Fibroblast of lung (primary cell): ENCODE data around the gene BEND3. TPM values are rescaled to one million over a fixed set of nuclear protein-coding genes. Genes with fewer than 3 reads are reported as not detected.
A peak's percentile ranks its signal among the peaks of the same experiment; 100 is the strongest.

ENCODE experiments used
- DNase-seq, 2 donors: peaks; one replicate each; pipeline versions ENCODE4 v3.0.0 to v3.0.0-alpha.2; 2010; ENCODE audit warnings: low read depth in 2 of 2
- H2AFZ ChIP-seq: 2 replicates; pipeline ENCODE4 v1.5.1; 2012; ENCODE audit warnings: low read length, control low read depth, inconsistent platforms
- H3K27ac ChIP-seq: 2 replicates; pipeline ENCODE4 v1.5.1; 2011; ENCODE audit warnings: low read length, control low read depth; ENCODE audit not compliant: insufficient read depth
- H3K27me3 ChIP-seq: 2 replicates; pipeline ENCODE4 v1.5.1; 2011; ENCODE audit warnings: mild to moderate bottlenecking, low read length; ENCODE audit not compliant: control insufficient read depth, insufficient read depth
- H3K36me3 ChIP-seq: 2 replicates; pipeline ENCODE4 v1.5.1; 2011; ENCODE audit warnings: low read length; ENCODE audit not compliant: control insufficient read depth, insufficient read depth
- H3K4me1 ChIP-seq: 2 replicates; pipeline ENCODE4 v1.5.1; 2011; ENCODE audit warnings: low read length; ENCODE audit not compliant: control insufficient read depth, insufficient read depth; ENCODE audit errors: extremely low read depth
- H3K4me2 ChIP-seq: 2 replicates; pipeline ENCODE4 v1.5.1; 2011; ENCODE audit warnings: low read length, control low read depth; ENCODE audit not compliant: insufficient read depth; ENCODE audit errors: extremely low read depth
- H3K4me3 ChIP-seq, 4 experiments: fragments of 200-600 bp in 1 of 4; sonication (generic) in 1 of 4; replicated peaks in 1 of 4; 2 replicates each; pipeline ENCODE4 v1.5.1; 2011 to 2016; ENCODE audit warnings: low read length in 4 of 4, low read depth in 3 of 4, mild to moderate bottlenecking in 3 of 4, control low read depth in 2 of 4, inconsistent platforms in 1 of 4, mixed read lengths in 1 of 4; ENCODE audit not compliant: insufficient read depth in 1 of 4; ENCODE audit errors: control extremely low read depth in 1 of 4
- H3K79me2 ChIP-seq: 2 replicates; pipeline ENCODE4 v1.5.1; 2012; ENCODE audit warnings: mild to moderate bottlenecking, low read length, inconsistent platforms; ENCODE audit not compliant: control insufficient read depth, insufficient read depth
- H3K9ac ChIP-seq: 2 replicates; pipeline ENCODE4 v1.5.1; 2011; ENCODE audit warnings: mild to moderate bottlenecking, low read length, control low read depth; ENCODE audit not compliant: insufficient read depth
- H3K9me3 ChIP-seq: 2 replicates; pipeline ENCODE4 v1.5.1; 2012; ENCODE audit warnings: low read depth, low read length; ENCODE audit not compliant: control insufficient read depth, insufficient read depth
- H4K20me1 ChIP-seq: 2 replicates; pipeline ENCODE4 v1.5.1; 2011; ENCODE audit warnings: low read length; ENCODE audit not compliant: control insufficient read depth, insufficient read depth; ENCODE audit errors: extremely low read depth
- EZH2 ChIP-seq: IDR thresholded peaks from 2 replicates; pipeline ENCODE4 v1.5.1; 2012; ENCODE audit warnings: low read length, control low read depth, mild to moderate bottlenecking; ENCODE audit errors: missing control alignments
- polyA plus RNA-seq, 2 donors: library from polyadenylated mRNA; depleted of rRNA in 1 of 2; stranded (reverse) in 1 of 2; unstranded in 1 of 2; fragments of >200 nt; gene quantifications; 2 replicates each; pipeline ENCODE4 v1.2.1, GENCODE V29; 2011 to 2012; ENCODE audit warnings: missing spikeins in 1 of 2
- total RNA-seq: library from RNA; depleted of rRNA; stranded (reverse); fragments of >200 nt; gene quantifications from 2 replicates; pipeline ENCODE4 v1.2.1, GENCODE V29; 2014
- TF ChIP-seq, protein P1 (sequence below), 2 donors: IDR thresholded peaks in 1 of 2; conservative IDR thresholded peaks in 1 of 2; 1 replicate in 1 of 2; 2 replicates in 1 of 2; pipeline ENCODE4 v1.5.1; 2011 to 2012; ENCODE audit warnings: low read length in 2 of 2, control low read depth in 1 of 2, inconsistent platforms in 1 of 2, low read depth in 1 of 2, mild to moderate bottlenecking in 1 of 2

The BEND3 gene
- total and polyA plus RNA-seq, 2 donors (not counting 1 experiment from before 2014, with no cell fraction given), result 0.83 to 1.7 TPM

DNA sequence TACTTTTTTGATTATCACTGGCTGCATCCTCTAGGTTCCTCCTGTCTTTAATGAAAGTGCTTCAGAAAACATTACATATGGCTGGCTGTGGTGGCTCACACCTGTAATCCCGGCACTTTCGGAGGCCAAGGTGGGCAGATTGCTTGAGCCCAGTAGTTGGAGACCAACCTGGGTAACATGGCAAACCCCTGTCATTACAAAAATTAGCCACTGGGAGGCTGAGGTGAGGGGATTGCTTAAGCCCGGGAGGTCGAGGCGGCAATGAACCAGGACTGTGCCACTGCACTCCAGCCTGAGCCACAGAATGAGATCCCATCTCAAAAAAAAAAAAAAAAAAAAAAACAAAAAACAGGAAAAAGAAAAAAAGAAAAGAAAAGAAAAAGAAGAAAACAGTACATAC lies 35.3 kb downstream of the BEND3 start:
- Histone ChIP-seq H3K27ac (no peak overlapping the region), H2AFZ (no peak overlapping the region), H3K4me2 (no peak overlapping the region), H3K9ac (no peak overlapping the region), H3K27me3 (no peaks in the 10 kb centered on the region), H3K4me3 (no peak overlapping the region), H3K9me3 (no peaks in the 10 kb centered on the region), H3K79me2 (no peaks in the 10 kb centered on the region), H4K20me1 (no peaks in the 10 kb centered on the region), H3K36me3 (no peaks in the 10 kb centered on the region), H3K4me1 (no peaks in the 10 kb centered on the region)
- TF ChIP-seq, protein P1, sequence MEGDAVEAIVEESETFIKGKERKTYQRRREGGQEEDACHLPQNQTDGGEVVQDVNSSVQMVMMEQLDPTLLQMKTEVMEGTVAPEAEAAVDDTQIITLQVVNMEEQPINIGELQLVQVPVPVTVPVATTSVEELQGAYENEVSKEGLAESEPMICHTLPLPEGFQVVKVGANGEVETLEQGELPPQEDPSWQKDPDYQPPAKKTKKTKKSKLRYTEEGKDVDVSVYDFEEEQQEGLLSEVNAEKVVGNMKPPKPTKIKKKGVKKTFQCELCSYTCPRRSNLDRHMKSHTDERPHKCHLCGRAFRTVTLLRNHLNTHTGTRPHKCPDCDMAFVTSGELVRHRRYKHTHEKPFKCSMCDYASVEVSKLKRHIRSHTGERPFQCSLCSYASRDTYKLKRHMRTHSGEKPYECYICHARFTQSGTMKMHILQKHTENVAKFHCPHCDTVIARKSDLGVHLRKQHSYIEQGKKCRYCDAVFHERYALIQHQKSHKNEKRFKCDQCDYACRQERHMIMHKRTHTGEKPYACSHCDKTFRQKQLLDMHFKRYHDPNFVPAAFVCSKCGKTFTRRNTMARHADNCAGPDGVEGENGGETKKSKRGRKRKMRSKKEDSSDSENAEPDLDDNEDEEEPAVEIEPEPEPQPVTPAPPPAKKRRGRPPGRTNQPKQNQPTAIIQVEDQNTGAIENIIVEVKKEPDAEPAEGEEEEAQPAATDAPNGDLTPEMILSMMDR (conservative IDR thresholded peaks at IDR 0.05 in 1 of 2, IDR thresholded peaks at IDR 0.05 in 1 of 2; ENCODE audit: low read depth in 1 of 2, low read length in 2 of 2), result peak in 1 of 2 donors; percentile 32
- TF ChIP-seq EZH2, result no peak
- no peak for DNase-seq

DNA sequence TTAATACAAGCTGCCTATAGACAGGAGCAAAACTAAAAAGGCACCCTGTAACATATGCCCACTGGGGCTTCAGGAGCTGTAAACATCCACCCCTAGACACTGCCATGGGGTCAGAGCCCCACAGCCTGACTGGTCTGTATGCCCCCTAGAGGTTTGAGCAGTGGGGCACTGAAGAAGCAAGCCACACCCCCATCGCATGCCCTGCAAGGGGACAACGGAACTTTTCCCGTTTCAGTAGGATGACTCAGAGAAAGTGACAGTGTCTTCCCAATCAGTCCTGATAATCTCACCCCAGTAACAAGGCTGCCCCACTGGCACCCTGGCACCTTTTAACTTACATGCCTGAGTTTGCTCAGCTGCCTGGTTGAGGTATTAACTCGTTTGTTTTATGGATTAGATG lies 35.9 kb downstream of the BEND3 start:
- Histone ChIP-seq H3K27me3 (no peaks in the 10 kb centered on the region), H3K4me1 (no peaks in the 10 kb centered on the region), H4K20me1 (no peaks in the 10 kb centered on the region), H2AFZ (no peak overlapping the region), H3K9me3 (no peaks in the 10 kb centered on the region), H3K36me3 (no peaks in the 10 kb centered on the region), H3K79me2 (no peaks in the 10 kb centered on the region), H3K4me2 (no peak overlapping the region), H3K4me3 (no peak overlapping the region), H3K27ac (no peak overlapping the region), H3K9ac (no peak overlapping the region)
- DNase-seq, result no peak
- TF ChIP-seq, protein P1 (conservative IDR thresholded peaks at IDR 0.05 in 1 of 2, IDR thresholded peaks at IDR 0.05 in 1 of 2; ENCODE audit: low read depth in 1 of 2, low read length in 2 of 2), result no peak
- TF ChIP-seq EZH2, result no peak

DNA sequence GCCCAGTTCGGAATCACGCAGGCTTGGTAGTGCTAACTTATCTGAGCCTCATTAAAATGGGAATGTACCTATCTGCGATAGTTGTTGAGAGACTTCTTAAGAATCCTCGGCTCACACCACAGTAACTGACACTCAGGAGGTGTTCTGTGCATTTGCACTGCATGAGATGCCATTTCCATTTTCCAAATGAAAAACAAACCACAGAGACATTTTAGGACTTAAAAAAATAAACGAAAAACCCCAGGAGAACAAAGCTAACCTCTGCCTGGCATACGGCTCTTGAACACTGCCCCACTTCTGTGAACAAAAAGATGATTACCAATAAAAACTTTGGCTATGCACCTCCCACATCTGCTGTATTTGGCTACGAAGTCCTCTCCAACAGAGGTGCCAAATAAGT lies 37.6 kb downstream of the BEND3 start:
- DNase-seq, result no peak
- H3K4me3 ChIP-seq, result no peak overlapping the region
- no peaks in the 10 kb centered on the region for H3K9me3 ChIP-seq
- no peak overlapping the region for H3K27ac ChIP-seq
- no peaks in the 10 kb centered on the region for H3K27me3 ChIP-seq
- no peak overlapping the region for H3K4me2 ChIP-seq
- no peaks in the 10 kb centered on the region for H3K79me2 ChIP-seq
- TF ChIP-seq, protein P1 (conservative IDR thresholded peaks at IDR 0.05 in 1 of 2, IDR thresholded peaks at IDR 0.05 in 1 of 2; ENCODE audit: low read depth in 1 of 2, low read length in 2 of 2), result no peak
- no peak for TF ChIP-seq EZH2
- no peak overlapping the region for H2AFZ ChIP-seq
- no peaks in the 10 kb centered on the region for H3K36me3 ChIP-seq
- H3K9ac ChIP-seq, result no peak overlapping the region
- H3K4me1 ChIP-seq, result no peaks in the 10 kb centered on the region
- no peaks in the 10 kb centered on the region for H4K20me1 ChIP-seq
